Prostate gland (tissue), 2 donors: ENCODE data around the gene MFAP4.

Source experiments
- POLR2A ChIP-seq: fragments of 450-650 bp; IDR thresholded peaks from one replicate; pipeline ENCODE4 v1.6.1; 2016; ENCODE audit warnings: antibody characterized with exemption, mild to moderate bottlenecking
- POLR2AphosphoS5 ChIP-seq: sonication (generic); formaldehyde crosslinking; IDR thresholded peaks from one replicate; pipeline ENCODE4 v1.6.1; 2017; ENCODE audit warnings: antibody characterized with exemption
- TF ChIP-seq, protein P1 (sequence below), 4 experiments: fragments of 200-600 bp in 2 of 4; fragments of 450-650 bp in 2 of 4; sonication (generic) in 2 of 4; IDR thresholded peaks; 1 replicate in 3 of 4; 2 replicates in 1 of 4; pipeline ENCODE4 v1.5.1; 2016 to 2019; ENCODE audit warnings: antibody characterized with exemption in 4 of 4, mild to moderate bottlenecking in 2 of 4, moderate library complexity in 2 of 4

DNA sequence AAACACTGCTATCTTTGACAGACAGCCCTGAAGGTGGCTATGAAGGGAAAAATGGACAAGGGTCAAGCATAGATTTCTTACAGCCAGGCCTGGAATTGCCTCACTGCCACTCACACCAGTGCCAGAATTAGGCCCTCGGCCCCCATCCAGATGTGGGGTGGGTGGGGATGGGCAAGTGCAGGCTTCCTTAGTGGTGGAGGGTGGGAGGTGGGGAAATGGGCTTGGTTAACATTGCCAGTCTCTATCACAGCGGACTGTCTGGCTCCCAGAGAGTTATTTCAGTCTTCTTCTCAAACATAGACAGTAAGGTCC is 49.3 kb downstream of the MFAP4 start:
- no peak for TF ChIP-seq POLR2A
- TF ChIP-seq, protein P1, sequence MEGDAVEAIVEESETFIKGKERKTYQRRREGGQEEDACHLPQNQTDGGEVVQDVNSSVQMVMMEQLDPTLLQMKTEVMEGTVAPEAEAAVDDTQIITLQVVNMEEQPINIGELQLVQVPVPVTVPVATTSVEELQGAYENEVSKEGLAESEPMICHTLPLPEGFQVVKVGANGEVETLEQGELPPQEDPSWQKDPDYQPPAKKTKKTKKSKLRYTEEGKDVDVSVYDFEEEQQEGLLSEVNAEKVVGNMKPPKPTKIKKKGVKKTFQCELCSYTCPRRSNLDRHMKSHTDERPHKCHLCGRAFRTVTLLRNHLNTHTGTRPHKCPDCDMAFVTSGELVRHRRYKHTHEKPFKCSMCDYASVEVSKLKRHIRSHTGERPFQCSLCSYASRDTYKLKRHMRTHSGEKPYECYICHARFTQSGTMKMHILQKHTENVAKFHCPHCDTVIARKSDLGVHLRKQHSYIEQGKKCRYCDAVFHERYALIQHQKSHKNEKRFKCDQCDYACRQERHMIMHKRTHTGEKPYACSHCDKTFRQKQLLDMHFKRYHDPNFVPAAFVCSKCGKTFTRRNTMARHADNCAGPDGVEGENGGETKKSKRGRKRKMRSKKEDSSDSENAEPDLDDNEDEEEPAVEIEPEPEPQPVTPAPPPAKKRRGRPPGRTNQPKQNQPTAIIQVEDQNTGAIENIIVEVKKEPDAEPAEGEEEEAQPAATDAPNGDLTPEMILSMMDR (IDR thresholded peaks at IDR 0.05): no peak
- TF ChIP-seq POLR2AphosphoS5: no peak
